Natural killer cell (primary cell): Measurements from ENCODE around the gene MBLAC1. TPM values are rescaled to one million over a fixed set of nuclear protein-coding genes. Genes with fewer than 3 reads are reported as not detected.

Experiments used
- ATAC-seq, 3 donors: fragments of 150-1000 bp in 2 of 3; fragments of 200-7000 bp in 1 of 3; cut with Tn5 transposase; 1 replicate in 1 of 3; 2 replicates in 2 of 3; pipeline ENCODE4 v1.10.0; 2021; ENCODE audit warnings: mild to moderate bottlenecking in 2 of 3, moderate library complexity in 2 of 3
- DNase-seq, 2 donors: peaks; one replicate each; pipeline versions ENCODE4 v3.0.0 to v3.0.0-alpha.2; 2013 to 2021; ENCODE audit warnings: mixed read lengths in 1 of 2
- H3K27ac ChIP-seq: one replicate; pipeline ENCODE4 v1.5.1; 2013; ENCODE audit warnings: mild to moderate bottlenecking, low read length
- H3K27me3 ChIP-seq: one replicate; pipeline ENCODE4 v1.6.1; 2013; ENCODE audit warnings: low read length; ENCODE audit not compliant: control insufficient read depth, insufficient read depth
- H3K36me3 ChIP-seq: one replicate; pipeline ENCODE4 v1.6.1; 2013; ENCODE audit warnings: low read length; ENCODE audit not compliant: control insufficient read depth, insufficient read depth
- H3K4me1 ChIP-seq: one replicate; pipeline ENCODE4 v1.6.1; 2013; ENCODE audit warnings: low read length; ENCODE audit not compliant: control insufficient read depth, insufficient read depth
- H3K4me3 ChIP-seq: one replicate; pipeline ENCODE4 v1.5.1; 2013; ENCODE audit warnings: low read length
- H3K9me3 ChIP-seq: one replicate; pipeline ENCODE4 v1.6.1; 2013; ENCODE audit warnings: low read length; ENCODE audit not compliant: control insufficient read depth, insufficient read depth
- H3K27ac Mint-ChIP-seq, 2 donors: one replicate each; pipeline ENCODE4 v1.8.0; 2022; ENCODE audit warnings: mild to moderate bottlenecking in 2 of 2, mixed read lengths in 2 of 2, moderate library complexity in 1 of 2
- H3K27me3 Mint-ChIP-seq, 2 donors: one replicate each; pipeline ENCODE4 v1.8.0; 2022; ENCODE audit warnings: low read depth in 2 of 2, mixed read lengths in 2 of 2
- H3K36me3 Mint-ChIP-seq: one replicate; pipeline ENCODE4 v1.8.0; 2022; ENCODE audit warnings: mixed read lengths
- H3K4me1 Mint-ChIP-seq, 2 donors: one replicate each; pipeline ENCODE4 v1.8.0; 2022; ENCODE audit warnings: mixed read lengths in 2 of 2
- H3K4me3 Mint-ChIP-seq: one replicate; pipeline ENCODE4 v1.8.0; 2022; ENCODE audit warnings: mild to moderate bottlenecking, moderate library complexity, mixed read lengths
- H3K9me3 Mint-ChIP-seq, 2 donors: one replicate each; pipeline ENCODE4 v1.8.0; 2022; ENCODE audit warnings: mixed read lengths in 2 of 2
- CTCF ChIP-seq: fragments of 200-600 bp; IDR thresholded peaks from one replicate; pipeline ENCODE4 v1.8.0; 2022; ENCODE audit warnings: antibody characterized with exemption
- WGBS: methylation state at CpG from one replicate; pipeline ENCODE4 v1.1.7; 2013; ENCODE audit warnings: missing lambda C conversion rate; ENCODE audit not compliant: insufficient coverage; 5-methylcytosine and 5-hydroxymethylcytosine counted together
- intact Hi-C: fragments of 100-400 bp; cut with micrococcal nuclease; formaldehyde crosslinking; loops from one replicate; pipeline ENCODE4 v1.14.2; 2022
- total RNA-seq, 4 donors: library from RNA; stranded (reverse); fragments of 120-200 nt in 1 of 4; gene quantifications; one replicate each; pipeline versions ENCODE4 v1.2.3 to v1.2.4, GENCODE V29; 2013 to 2022

Gene MBLAC1
- total RNA-seq, 3 donors from 2014 or later (not counting 1 experiment from before 2014, with no cell fraction given), result 2.8 to 4.3 (median 4.1) TPM

GRCh38 chr7:100148559-100149328, 22.0 kb downstream of the MBLAC1 start, which contains the start of gene LAMTOR4:
TSS of gene LAMTOR4 (plus strand) at chr7:100148918. CDS start at chr7:100148973, 55 bp downstream.
- Histone ChIP-seq H3K4me1 (peaks cover 27% of the 10 kb centered on the region), H3K27me3 (no peaks in the 10 kb centered on the region), H3K36me3 (peaks cover 10% of the 10 kb centered on the region), H3K4me3 (peak within 1 kb of the TSS; percentile 97), H3K27ac (peak within 1 kb of the TSS; percentile 95), H3K9me3 (no peaks in the 10 kb centered on the region)
- WGBS, result under 1% methylated on average over 37 of the region's 46 CpGs
- peaks cover 30 to 37% of the 10 kb centered on the region in 2 donors for H3K4me1 Mint-ChIP-seq
- H3K36me3 Mint-ChIP-seq, result no peaks in the 10 kb centered on the region
- DNase-seq (peak; percentile 95 to 99), ATAC-seq (peak; percentile 97 to 100 (median 97))
- peak within 1 kb of the TSS; percentile 97 for H3K4me3 Mint-ChIP-seq
- peak within 1 kb of the TSS; percentile 96 to 99 for H3K27ac Mint-ChIP-seq
- intact Hi-C loops, result loop anchor here (1.0 kb wide), 1 partner anchor 10 kb away; the partner anchor contains the start of gene TRAPPC14
- TF ChIP-seq CTCF, result no peak
- H3K9me3 Mint-ChIP-seq, result no peaks in the 10 kb centered on the region
- no peaks in the 10 kb centered on the region for H3K27me3 Mint-ChIP-seq

GRCh38 chr7:100152404-100152803, 25.6 kb downstream of the MBLAC1 start:
- H3K27ac ChIP-seq, result no peak overlapping the region
- Mint-ChIP-seq H3K36me3 (no peaks in the 10 kb centered on the region), H3K9me3 (no peaks in the 10 kb centered on the region), H3K4me3 (no peak overlapping the region), H3K27me3 (no peaks in the 10 kb centered on the region), H3K27ac (peak overlapping the region; percentile 13 to 49), H3K4me1 (peaks cover 32 to 50% of the 10 kb centered on the region in 2 donors)
- H3K4me3 ChIP-seq, result no peak overlapping the region
- no peak for TF ChIP-seq CTCF
- H3K36me3 ChIP-seq, result peaks cover 33% of the 10 kb centered on the region
- intact Hi-C loops, result no loop called here
- H3K27me3 ChIP-seq, result no peaks in the 10 kb centered on the region
- no peak for ATAC-seq
- no peak for DNase-seq
- peaks cover 41% of the 10 kb centered on the region for H3K4me1 ChIP-seq
- no peaks in the 10 kb centered on the region for H3K9me3 ChIP-seq

- H3K27ac ChIP-seq, result no peak overlapping the region
Observed at GRCh38 chr7:100152937-100153666, 26.3 kb downstream of the MBLAC1 start.

More at GRCh38 chr7:100152937-100153666, 26.3 kb downstream of the MBLAC1 start:
- Mint-ChIP-seq H3K36me3 (no peaks in the 10 kb centered on the region), H3K27me3 (no peaks in the 10 kb centered on the region), H3K9me3 (no peaks in the 10 kb centered on the region), H3K4me3 (no peak overlapping the region), H3K4me1 (peaks cover 35 to 54% of the 10 kb centered on the region in 2 donors), H3K27ac (peak overlapping the region; percentile 13 to 49)
- H3K36me3 ChIP-seq, result peaks cover 33% of the 10 kb centered on the region
- no peaks in the 10 kb centered on the region for H3K9me3 ChIP-seq
- ATAC-seq, result no peak
- intact Hi-C loops, result no loop called here
- H3K27me3 ChIP-seq, result no peaks in the 10 kb centered on the region
- peaks cover 45% of the 10 kb centered on the region for H3K4me1 ChIP-seq
- no peak for TF ChIP-seq CTCF
- no peak overlapping the region for H3K4me3 ChIP-seq
- DNase-seq, result no peak
- 97% methylated on average over 16 of the region's 18 CpGs for WGBS
